GM18519 (cell line): ENCODE measurements around the gene ADGRG6.
A peak's percentile ranks its signal among the peaks of the same experiment; 100 is the strongest.
"Not testable (repeated sequence)": the region's sequence is repeated elsewhere in the genome, so short reads cannot be mapped to it uniquely, and the experiment has no call there.

Source experiments
- ATAC-seq: cut with Tn5 transposase; IDR thresholded peaks from one replicate; pipeline ENCODE4 v1.9.1; 2021; ENCODE audit warnings: mild to moderate bottlenecking, moderate library complexity; ENCODE audit not compliant: unreplicated experiment, low FRiP score

ADGRG6 gene

GRCh38 chr6:142301651-142302391, at the start of gene ADGRG6:
Gene ADGRG6, plus strand, starts transcription at chr6:142302007. Its CDS starts 323 bp downstream, at chr6:142302330.
- ATAC-seq: peak; percentile 70

DNA sequence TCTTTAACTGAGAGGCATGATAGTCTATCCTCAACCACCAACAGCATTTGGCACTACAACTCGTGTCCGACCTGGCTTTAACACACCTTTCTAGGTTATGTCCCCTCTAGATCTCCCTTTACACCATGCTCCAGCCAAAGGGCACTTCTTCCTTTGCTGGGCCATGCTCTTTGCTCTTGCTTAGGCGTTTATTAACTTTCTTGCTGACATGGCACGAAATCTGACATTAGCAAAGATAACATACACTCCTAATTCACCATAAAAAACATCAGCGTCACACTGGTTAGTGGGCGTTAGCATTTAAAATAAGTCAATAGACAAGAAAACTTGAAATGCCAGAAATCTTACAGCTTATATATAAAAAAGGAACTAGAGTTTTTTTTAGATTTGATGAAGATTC, 47.3 kb upstream of the ADGRG6 start:
- ATAC-seq: no peak

DNA sequence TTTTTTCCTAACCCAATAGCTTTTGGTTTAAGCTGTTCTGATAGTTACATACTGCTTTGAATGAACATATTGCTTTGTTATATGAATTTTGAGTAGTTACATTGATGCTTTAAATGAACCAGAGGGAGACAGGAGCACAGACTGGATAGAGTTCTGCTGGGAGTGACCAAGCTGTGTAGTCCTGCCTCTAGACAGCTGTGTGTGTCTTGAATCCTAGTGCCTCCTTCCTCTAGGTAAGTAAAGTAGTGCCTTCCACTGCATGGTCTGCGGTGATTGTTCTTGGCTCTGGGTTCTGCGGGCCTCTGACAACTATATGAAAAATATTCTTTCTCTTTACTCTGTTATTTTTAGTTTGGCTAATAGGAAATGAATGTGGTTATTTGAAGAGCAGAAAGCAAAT, 46.0 kb upstream of the ADGRG6 start:
- ATAC-seq: no peak

DNA sequence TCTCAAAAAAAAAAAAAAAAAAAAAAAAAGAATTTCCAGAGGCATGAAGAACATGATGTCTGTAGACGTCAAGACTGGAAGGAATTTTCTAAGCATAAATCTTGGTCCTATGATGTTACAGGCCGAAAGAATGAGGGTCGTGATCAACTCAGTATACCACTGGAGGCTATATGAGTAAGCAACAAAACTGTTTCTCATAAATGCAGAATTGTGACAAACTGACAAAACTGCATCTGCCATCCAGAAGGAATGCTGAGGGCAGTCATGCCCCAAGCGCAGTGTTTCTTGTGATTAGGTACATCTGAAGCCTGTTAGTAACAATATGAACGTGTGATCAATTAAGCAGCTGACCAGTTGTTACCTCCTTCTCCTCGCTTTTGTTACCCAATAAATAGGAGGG, 43.5 kb upstream of the ADGRG6 start:
- no peak for ATAC-seq

GRCh38 chr6:142258757-142259156, 43.0 kb upstream of the ADGRG6 start:
- no peak for ATAC-seq

DNA sequence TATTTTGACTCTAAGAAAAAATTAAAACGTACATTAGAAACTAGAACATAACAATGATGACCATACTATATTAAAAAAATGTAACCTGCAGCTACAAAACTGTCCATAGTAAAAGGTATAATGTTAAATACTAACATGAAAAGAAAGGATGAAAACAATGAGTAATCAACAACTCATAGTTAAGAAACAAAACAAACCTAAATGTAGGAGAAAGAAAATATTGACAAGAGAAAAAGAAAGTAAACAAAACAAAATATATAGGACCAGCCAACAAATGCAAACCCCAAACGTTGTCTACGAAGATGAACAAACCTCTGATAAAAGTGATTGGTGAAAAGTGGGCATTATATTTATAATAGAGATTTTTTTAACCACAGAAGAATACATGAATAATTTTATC, 41.1 kb upstream of the ADGRG6 start:
- no peak for ATAC-seq

DNA sequence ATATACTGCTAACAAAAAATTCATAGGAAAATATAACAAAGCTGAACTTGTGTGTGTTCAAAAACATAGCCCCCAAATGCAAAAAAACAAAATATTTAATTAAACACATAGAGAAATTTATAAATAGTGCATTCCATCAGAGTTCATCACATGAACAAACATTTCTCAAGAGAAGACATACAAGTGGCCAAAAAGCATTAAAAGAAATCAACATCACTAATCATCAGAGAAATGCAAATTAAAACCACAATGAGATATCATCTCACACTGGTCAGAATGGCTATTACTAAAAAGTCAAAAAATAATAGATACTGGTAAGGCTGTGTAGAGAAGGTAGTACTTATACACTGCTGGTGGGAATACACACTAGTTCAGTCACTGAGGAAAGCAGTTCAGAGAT, 39.6 kb upstream of the ADGRG6 start:
- ATAC-seq: no peak

- ATAC-seq: no peak
These were observed 36.3 kb upstream of the ADGRG6 start for GRCh38 chr6:142265476-142265875.

- ATAC-seq: no peak
These were observed 35.7 kb upstream of the ADGRG6 start for GRCh38 chr6:142266060-142266459.

- ATAC-seq: no peak
These were observed 30.3 kb upstream of the ADGRG6 start for GRCh38 chr6:142271476-142271875.

DNA sequence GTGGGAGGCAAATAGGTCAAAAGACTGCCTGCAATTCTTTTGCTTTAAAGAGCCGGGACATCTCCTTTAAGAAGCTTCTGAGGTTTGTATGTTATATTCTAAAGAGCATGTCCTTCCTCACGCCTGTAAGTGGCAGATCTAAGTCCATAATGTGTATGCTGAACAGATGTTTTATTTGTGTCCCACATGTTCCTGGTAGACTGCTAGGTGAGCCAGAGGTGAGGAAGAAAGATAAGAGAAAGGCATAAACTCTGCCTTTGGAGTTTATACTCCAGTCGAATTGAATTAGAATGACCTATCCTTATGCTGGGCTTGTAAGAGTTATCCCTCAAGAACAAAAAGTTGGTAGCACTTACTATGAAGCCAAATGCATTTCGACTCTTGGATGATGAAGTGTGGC, 27.2 kb upstream of the ADGRG6 start:
- ATAC-seq: no peak

DNA sequence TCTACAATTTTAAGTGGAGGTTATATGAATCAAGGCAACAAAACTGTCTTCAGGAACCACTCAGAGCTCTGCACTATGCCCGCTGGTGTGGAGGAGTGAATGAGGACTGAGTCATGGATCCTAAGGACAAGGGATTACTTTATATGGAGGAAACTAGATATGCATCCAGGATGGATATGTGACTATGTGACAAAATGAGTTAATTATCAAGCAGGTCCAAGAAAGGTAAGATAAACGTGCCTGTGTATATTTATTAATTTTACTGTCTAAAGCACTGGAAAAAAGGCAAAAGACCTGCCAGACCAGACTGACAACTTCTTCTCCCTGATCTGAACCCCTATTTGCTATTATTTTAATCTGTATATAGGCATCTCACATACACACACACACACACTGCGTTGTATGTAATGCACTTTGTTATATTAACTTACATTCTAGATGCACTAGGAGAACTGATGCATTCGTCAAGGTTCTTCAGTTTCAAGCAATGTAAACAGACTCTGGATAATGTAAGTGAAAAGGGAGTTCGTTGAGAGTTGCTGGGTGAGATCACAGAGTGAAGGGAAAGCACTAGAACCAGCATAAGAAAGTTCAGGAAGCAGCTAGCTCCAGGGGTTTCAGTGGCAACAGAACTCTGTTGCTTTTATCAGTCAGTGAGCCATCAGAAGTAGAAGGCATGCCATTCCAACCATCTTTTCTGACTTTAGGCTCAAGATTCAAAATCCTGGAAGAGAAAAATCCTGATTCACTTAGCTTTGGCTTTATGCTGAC, 26.4 kb upstream of the ADGRG6 start:
- no peak for ATAC-seq

DNA sequence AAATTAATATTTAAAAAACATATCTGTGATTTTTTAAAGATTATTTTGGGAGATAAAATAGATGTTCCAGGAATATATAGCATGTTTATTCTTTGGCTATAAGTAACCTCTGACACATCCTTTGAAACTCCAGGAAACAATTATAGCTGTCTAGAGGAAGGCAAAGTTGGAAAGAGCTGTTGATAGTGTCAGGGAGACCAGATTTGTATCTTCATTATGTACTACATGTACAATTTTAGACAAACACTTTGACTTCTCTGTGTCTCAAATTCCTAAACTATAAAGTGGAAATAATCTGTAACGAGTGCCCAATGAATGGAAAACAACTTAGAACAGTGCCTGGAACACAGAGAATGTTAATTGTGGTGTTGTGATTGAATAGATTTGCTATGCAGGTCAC, 25.6 kb upstream of the ADGRG6 start:
- no peak for ATAC-seq

GRCh38 chr6:142279350-142280180, 22.2 kb upstream of the ADGRG6 start:
- ATAC-seq: no peak

DNA sequence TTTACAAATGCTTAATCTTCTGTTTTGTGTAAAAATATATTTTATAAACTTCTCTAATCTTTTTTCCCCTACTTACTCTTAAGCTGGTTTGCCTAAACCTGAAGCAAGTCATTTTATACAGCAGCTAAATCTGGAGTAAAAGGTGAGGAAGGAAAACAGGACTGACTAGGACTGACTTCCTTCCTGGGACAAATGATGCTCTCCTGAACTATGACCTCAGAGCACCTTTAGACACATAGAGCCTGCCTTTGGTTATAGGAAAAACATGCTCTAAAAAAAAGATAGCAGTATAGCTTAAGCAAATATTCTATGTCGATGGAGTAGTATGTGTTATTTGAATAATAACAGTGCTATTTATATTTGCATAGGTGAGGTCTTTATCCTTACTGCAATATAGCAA, 21.5 kb upstream of the ADGRG6 start:
- ATAC-seq: no peak

DNA sequence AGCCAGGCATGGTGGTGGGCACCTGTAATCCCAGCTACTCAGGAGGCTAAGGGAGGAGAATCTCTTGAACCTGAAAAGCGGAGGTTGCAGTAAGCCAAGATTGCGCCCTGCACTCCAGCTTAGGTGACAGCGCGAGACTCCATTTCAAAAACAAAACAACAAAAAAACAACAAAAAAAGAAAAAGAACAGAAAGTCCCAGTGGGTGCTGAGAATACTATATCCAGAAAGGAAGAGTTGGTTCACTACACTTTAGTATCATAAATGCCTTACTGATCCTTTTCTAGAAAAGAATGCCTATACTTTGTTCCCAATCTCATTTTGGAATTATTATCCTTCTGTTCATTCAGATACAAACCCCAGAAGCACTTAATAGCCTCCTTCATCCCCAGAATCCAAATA, 20.9 kb upstream of the ADGRG6 start:
- ATAC-seq: no peak

GRCh38 chr6:142283138-142283537, 18.7 kb upstream of the ADGRG6 start:
- ATAC-seq: not testable (repeated sequence)

GRCh38 chr6:142284419-142284818, 17.4 kb upstream of the ADGRG6 start:
- ATAC-seq: no peak

GRCh38 chr6:142285235-142286087, 16.3 kb upstream of the ADGRG6 start:
- no peak for ATAC-seq

GRCh38 chr6:142286088-142286409, 15.8 kb upstream of the ADGRG6 start:
- ATAC-seq: no peak
